Fibroblast of pulmonary artery (primary cell): ENCODE measurements around the gene DMD.

Experiments
- DNase-seq: peaks from one replicate; pipeline ENCODE4 v3.0.0-alpha.2; 2010; ENCODE audit warnings: low read depth
- H3K4me3 ChIP-seq: replicated peaks from 2 replicates; pipeline ENCODE4 v1.5.1; 2011; ENCODE audit warnings: low read depth, mild to moderate bottlenecking, control low read depth, low read length, moderate library complexity
- CTCF ChIP-seq: IDR thresholded peaks from 2 replicates; pipeline ENCODE4 v1.5.1; 2011; ENCODE audit warnings: mild to moderate bottlenecking, control low read depth, low read length, inconsistent platforms; ENCODE audit errors: missing control alignments

Gene DMD

DNA sequence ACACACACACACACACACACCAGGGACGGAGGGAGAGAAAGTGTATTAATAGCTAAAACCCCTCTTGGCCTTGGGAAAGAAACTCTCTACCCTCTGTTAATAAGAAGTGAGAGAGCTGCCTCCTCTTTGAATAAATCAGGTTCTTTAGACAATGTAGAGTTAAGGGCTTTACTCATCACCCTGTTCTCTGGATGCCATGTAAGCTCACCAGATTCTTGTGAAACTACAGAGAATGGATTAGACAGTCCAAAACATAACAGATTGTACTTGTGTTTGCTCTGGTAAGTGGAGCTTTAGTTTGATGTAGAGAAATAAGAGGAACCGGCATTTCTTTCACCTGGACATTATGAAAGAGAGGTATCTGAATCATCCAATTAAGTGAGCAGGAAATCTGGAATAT, 263.2 kb downstream of the DMD start:
- no peak for DNase-seq
- TF ChIP-seq CTCF: no peak
- no peak overlapping the region for H3K4me3 ChIP-seq

GRCh38 chrX:32937043-32937442, 274.3 kb downstream of the DMD start:
- DNase-seq: no peak
- no peak for TF ChIP-seq CTCF

DNA sequence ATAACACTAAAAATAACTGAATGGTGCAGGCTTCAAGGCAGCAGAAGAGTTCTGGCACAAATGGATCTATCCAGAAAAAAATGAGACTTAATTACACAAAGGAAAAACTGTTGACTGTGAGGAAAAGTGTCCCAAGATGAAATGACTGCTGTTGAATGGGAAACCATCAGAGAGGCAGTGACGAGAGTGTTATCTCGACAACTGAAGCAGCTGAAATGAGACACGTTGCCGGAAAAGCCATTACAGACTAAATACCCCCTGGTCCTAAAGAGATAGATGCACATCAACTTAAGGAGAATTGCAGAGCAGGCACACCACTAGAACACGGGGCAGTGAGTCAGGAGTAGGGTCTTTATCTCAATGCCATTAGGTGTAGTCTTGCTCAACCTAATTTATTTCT, 277.8 kb downstream of the DMD start:
- no peak for DNase-seq
- no peak overlapping the region for H3K4me3 ChIP-seq
- TF ChIP-seq CTCF: no peak

More at GRCh38 chrX:32937043-32937442, 274.3 kb downstream of the DMD start:
- H3K4me3 ChIP-seq: no peak overlapping the region

- no peak for TF ChIP-seq CTCF
Measured at GRCh38 chrX:32929040-32929439, 282.3 kb downstream of the DMD start.

DNA sequence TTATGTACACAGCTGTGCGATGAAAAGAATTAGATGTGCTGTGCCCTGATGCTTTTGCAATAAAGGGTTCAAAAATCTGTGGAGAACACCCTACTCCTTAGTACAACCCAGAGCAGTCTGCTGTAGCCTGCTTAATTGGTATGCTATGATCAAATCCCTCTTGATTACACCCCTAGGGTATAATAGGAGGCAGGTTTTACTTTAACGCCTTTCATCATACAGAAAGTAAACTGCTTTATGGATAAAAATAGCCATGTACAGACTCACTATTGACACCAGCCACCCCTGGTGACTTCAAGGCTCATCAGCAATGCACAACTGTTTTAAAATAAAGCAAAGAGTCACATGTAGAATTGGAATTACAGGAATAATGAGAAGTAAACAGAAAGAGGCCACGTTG, 315.3 kb downstream of the DMD start:
- no peak for DNase-seq
- TF ChIP-seq CTCF: no peak
- H3K4me3 ChIP-seq: no peak overlapping the region

More at GRCh38 chrX:32929040-32929439, 282.3 kb downstream of the DMD start:
- H3K4me3 ChIP-seq: no peak overlapping the region
- DNase-seq: no peak

- TF ChIP-seq CTCF: no peak
- H3K4me3 ChIP-seq: no peak overlapping the region
- DNase-seq: no peak
Measured at GRCh38 chrX:32894679-32895078, 316.7 kb downstream of the DMD start.

DNA sequence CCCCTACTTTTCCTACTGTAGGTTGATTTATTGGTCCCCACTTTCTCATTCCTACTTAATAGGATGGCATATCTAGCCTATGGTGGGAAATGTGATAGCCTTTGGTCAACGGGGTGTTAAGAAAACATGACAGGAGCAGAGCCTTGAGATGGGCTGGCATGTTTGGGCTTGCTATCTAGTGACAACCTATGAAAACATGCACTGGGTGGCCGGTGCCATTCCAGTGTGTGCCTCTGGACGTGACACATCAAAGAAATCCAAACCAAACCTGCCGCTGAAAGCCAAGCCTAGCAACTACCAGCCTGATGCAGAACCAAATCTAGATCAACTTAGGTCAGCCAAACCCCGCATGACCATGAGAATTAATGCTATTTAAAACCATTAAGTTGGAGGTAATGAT, 317.6 kb downstream of the DMD start:
- H3K4me3 ChIP-seq: no peak overlapping the region
- no peak for DNase-seq
- TF ChIP-seq CTCF: no peak
